Measurements from ENCODE around the gene TFF3.

- TF ChIP-seq POLR2A (IDR thresholded peaks at IDR 0.05) = no peak
- TF ChIP-seq, protein P1, sequence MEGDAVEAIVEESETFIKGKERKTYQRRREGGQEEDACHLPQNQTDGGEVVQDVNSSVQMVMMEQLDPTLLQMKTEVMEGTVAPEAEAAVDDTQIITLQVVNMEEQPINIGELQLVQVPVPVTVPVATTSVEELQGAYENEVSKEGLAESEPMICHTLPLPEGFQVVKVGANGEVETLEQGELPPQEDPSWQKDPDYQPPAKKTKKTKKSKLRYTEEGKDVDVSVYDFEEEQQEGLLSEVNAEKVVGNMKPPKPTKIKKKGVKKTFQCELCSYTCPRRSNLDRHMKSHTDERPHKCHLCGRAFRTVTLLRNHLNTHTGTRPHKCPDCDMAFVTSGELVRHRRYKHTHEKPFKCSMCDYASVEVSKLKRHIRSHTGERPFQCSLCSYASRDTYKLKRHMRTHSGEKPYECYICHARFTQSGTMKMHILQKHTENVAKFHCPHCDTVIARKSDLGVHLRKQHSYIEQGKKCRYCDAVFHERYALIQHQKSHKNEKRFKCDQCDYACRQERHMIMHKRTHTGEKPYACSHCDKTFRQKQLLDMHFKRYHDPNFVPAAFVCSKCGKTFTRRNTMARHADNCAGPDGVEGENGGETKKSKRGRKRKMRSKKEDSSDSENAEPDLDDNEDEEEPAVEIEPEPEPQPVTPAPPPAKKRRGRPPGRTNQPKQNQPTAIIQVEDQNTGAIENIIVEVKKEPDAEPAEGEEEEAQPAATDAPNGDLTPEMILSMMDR (IDR thresholded peaks at IDR 0.05) = no peak
- TF ChIP-seq POLR2AphosphoS5 (IDR thresholded peaks at IDR 0.05; ENCODE audit: insufficient read depth in 1 of 2, low read depth in 1 of 2) = no peak
Observed at GRCh38 chr21:42296501-42296900, 18.7 kb downstream of the TFF3 start.
